Aorta (tissue), 5 donors: ENCODE measurements around the gene AXDND1. TPM values are rescaled to one million over a fixed set of nuclear protein-coding genes. Genes with fewer than 3 reads are reported as not detected.

Experiments
- ATAC-seq: fragments of 200-7000 bp; cut with Tn5 transposase; one replicate; pipeline ENCODE4 v1.9.1; 2022; ENCODE audit warnings: moderate library complexity; ENCODE audit not compliant: low FRiP score
- DNase-seq, 2 donors: peaks; one replicate each; pipeline ENCODE4 v3.0.0-alpha.2; 2020
- H3K27ac ChIP-seq, 2 donors: one replicate each; pipeline ENCODE4 v1.5.1; 2013; ENCODE audit warnings: low read length in 2 of 2, mild to moderate bottlenecking in 2 of 2, moderate library complexity in 2 of 2, control low read depth in 1 of 2, inconsistent platforms in 1 of 2, low read depth in 1 of 2
- H3K27me3 ChIP-seq, 2 donors: one replicate each; pipeline ENCODE4 v1.6.1; 2013; ENCODE audit warnings: control low read depth in 1 of 2, low read length in 1 of 2, mild to moderate bottlenecking in 1 of 2, moderate library complexity in 1 of 2; ENCODE audit not compliant: insufficient read depth in 2 of 2, control insufficient read depth in 1 of 2
- H3K36me3 ChIP-seq, 2 donors: one replicate each; pipeline ENCODE4 v1.6.1; 2013; ENCODE audit warnings: control low read depth in 1 of 2, low read length in 1 of 2, mild to moderate bottlenecking in 1 of 2; ENCODE audit not compliant: insufficient read depth in 2 of 2, control insufficient read depth in 1 of 2
- H3K4me1 ChIP-seq, 2 donors: one replicate each; pipeline ENCODE4 v1.6.1; 2013; ENCODE audit warnings: low read length in 2 of 2, control low read depth in 1 of 2, mild to moderate bottlenecking in 1 of 2, moderate library complexity in 1 of 2; ENCODE audit not compliant: insufficient read depth in 2 of 2, control insufficient read depth in 1 of 2
- H3K4me3 ChIP-seq, 2 donors: one replicate each; pipeline ENCODE4 v1.5.1; 2013; ENCODE audit warnings: low read length in 2 of 2, control low read depth in 1 of 2, mild to moderate bottlenecking in 1 of 2
- H3K9me3 ChIP-seq: one replicate; pipeline ENCODE4 v1.6.1; 2013; ENCODE audit warnings: mild to moderate bottlenecking, low read length; ENCODE audit not compliant: control insufficient read depth
- WGBS, 2 donors: extraction: QIAGEN DNeasy Blood & Tissue Kit; methylation state at CpG; one replicate each; pipeline ENCODE4 v1.1.7; 2013; 5-methylcytosine and 5-hydroxymethylcytosine counted together
- intact Hi-C, 2 donors: fragments of 100-400 bp; cut with DNase I; formaldehyde crosslinking; loops; one replicate each; pipeline versions ENCODE4 v1.14.2 to v1.15.0; 2022
- polyA plus RNA-seq, 2 donors: library from polyadenylated mRNA; stranded (reverse); fragments of 200-250 nt; gene quantifications; one replicate each; pipeline ENCODE4 v1.2.3, GENCODE V29; 2013
- total RNA-seq, 2 donors: library from RNA; stranded (reverse); fragmentation: NEBNext Ultra II Directional; extraction: Animal tissue kit (Norgen Biotek cat#: 25700); gene quantifications; one replicate each; pipeline ENCODE4 v1.2.1, GENCODE V29; 2021
- donor health status: healthy with polysubstance abuse.
- donor health status: Bipolar disorder and iron deficiency.
- donor health status: DM: no; HTN: no; CAD: no.
- donor health status: DM: no; HTN: no; CAD: no.
- donor health status: DM: yes; HTN: yes; CAD: no.

Gene AXDND1
- total and polyA plus RNA-seq, 4 donors, result not detected

- ATAC-seq (no peak), DNase-seq (no peak)
- Histone ChIP-seq H3K4me3 (no peak overlapping the region), H3K27me3 (no peaks in the 10 kb centered on the region), H3K9me3 (no peaks in the 10 kb centered on the region), H3K36me3 (no peaks in the 10 kb centered on the region), H3K4me1 (no peaks in the 10 kb centered on the region), H3K27ac (no peak overlapping the region)
- intact Hi-C loops, result no loop called here
- 48 to 50% methylated on average over 9 of the region's 9 CpGs for WGBS, 2 donors
Observed at GRCh38 chr1:179550746-179551682, 185.2 kb downstream of the AXDND1 start.

- Histone ChIP-seq H3K27ac (no peak overlapping the region), H3K27me3 (no peaks in the 10 kb centered on the region), H3K9me3 (no peaks in the 10 kb centered on the region), H3K4me3 (no peak overlapping the region), H3K36me3 (no peaks in the 10 kb centered on the region), H3K4me1 (no peaks in the 10 kb centered on the region)
- no peak for ATAC-seq
- intact Hi-C loops, result no loop called here
- DNase-seq, result no peak
Observed at GRCh38 chr1:179554427-179554826, 188.7 kb downstream of the AXDND1 start.

GRCh38 chr1:179558078-179558477, 192.3 kb downstream of the AXDND1 start:
- ATAC-seq (no peak), DNase-seq (no peak)
- Histone ChIP-seq H3K4me3 (no peak overlapping the region), H3K4me1 (no peaks in the 10 kb centered on the region), H3K36me3 (no peaks in the 10 kb centered on the region), H3K9me3 (no peaks in the 10 kb centered on the region), H3K27me3 (no peaks in the 10 kb centered on the region), H3K27ac (no peak overlapping the region)
- 85 to 94% methylated on average over 1 of the region's 1 CpG for WGBS, 2 donors
- intact Hi-C loops, result no loop called here

GRCh38 chr1:179575497-179576314, 209.9 kb downstream of the AXDND1 start, which contains the start of gene NPHS2:
Gene NPHS2, minus strand, starts transcription at chr1:179575948. Its CDS starts 84 bp downstream, at chr1:179575864.
- no peak within 1 kb of the TSS for H3K27ac ChIP-seq
- H3K4me1 ChIP-seq, result no peaks in the 10 kb centered on the region
- H3K4me3 ChIP-seq, result peak within 1 kb of the TSS in 1 of 2 donors; percentile 0
- 4% methylated on average over 65 to 77 of the region's 77 CpGs for WGBS, 2 donors
- DNase-seq (no peak), ATAC-seq (peak; percentile 46)
- H3K9me3 ChIP-seq, result no peaks in the 10 kb centered on the region
- no peaks in the 10 kb centered on the region for H3K36me3 ChIP-seq
- intact Hi-C loops, result no loop called here
- H3K27me3 ChIP-seq, result peaks cover 0 to 2% of the 10 kb centered on the region in 2 donors

GRCh38 chr1:179576509-179576908, 210.7 kb downstream of the AXDND1 start:
- H3K9me3 ChIP-seq, result no peaks in the 10 kb centered on the region
- no peak for DNase-seq
- intact Hi-C loops, result no loop called here
- H3K27ac ChIP-seq, result no peak overlapping the region
- peak overlapping the region in 1 of 2 donors; percentile 0 for H3K4me3 ChIP-seq
- H3K36me3 ChIP-seq, result no peaks in the 10 kb centered on the region
- no peaks in the 10 kb centered on the region for H3K4me1 ChIP-seq
- H3K27me3 ChIP-seq, result peaks cover 0 to 2% of the 10 kb centered on the region in 2 donors
- WGBS, 2 donors, result 56 to 57% methylated on average over 5 of the region's 5 CpGs
- ATAC-seq, result no peak

GRCh38 chr1:179583771-179584320, 218.1 kb downstream of the AXDND1 start:
- H3K36me3 ChIP-seq, result no peaks in the 10 kb centered on the region
- no peaks in the 10 kb centered on the region for H3K27me3 ChIP-seq
- H3K27ac ChIP-seq, result no peak overlapping the region
- no peaks in the 10 kb centered on the region for H3K4me1 ChIP-seq
- no peak overlapping the region for H3K4me3 ChIP-seq
- no peak for ATAC-seq
- H3K9me3 ChIP-seq, result no peaks in the 10 kb centered on the region
- 93 to 95% methylated on average over 5 of the region's 5 CpGs for WGBS, 2 donors
- no peak for DNase-seq
- intact Hi-C loops, result no loop called here

GRCh38 chr1:179586107-179586823, 220.5 kb downstream of the AXDND1 start:
- Histone ChIP-seq H3K27me3 (no peaks in the 10 kb centered on the region), H3K36me3 (no peaks in the 10 kb centered on the region), H3K4me1 (no peaks in the 10 kb centered on the region), H3K9me3 (no peaks in the 10 kb centered on the region), H3K27ac (peak overlapping the region; percentile 23 to 68), H3K4me3 (peak overlapping the region; percentile 17 to 27)
- peak; percentile 66 to 89 for DNase-seq
- intact Hi-C loops, result no loop called here
- peak; percentile 86 for ATAC-seq
- WGBS, 2 donors, result 0 to 1% methylated on average over 59 to 60 of the region's 60 CpGs

- ATAC-seq (no peak), DNase-seq (no peak)
- 97 to 98% methylated on average over 6 of the region's 6 CpGs for WGBS, 2 donors
- Histone ChIP-seq H3K4me3 (no peak overlapping the region), H3K27ac (no peak overlapping the region), H3K9me3 (no peaks in the 10 kb centered on the region), H3K4me1 (no peaks in the 10 kb centered on the region), H3K27me3 (no peaks in the 10 kb centered on the region), H3K36me3 (no peaks in the 10 kb centered on the region)
- intact Hi-C loops, result no loop called here
Observed at GRCh38 chr1:179587336-179587735, 221.6 kb downstream of the AXDND1 start.
